GM18873 (cell line): Measurements from ENCODE around the gene PTPRF.

Source experiments
- ATAC-seq: cut with Tn5 transposase; IDR thresholded peaks from one replicate; pipeline ENCODE4 v1.9.1; 2021; ENCODE audit warnings: mild to moderate bottlenecking, moderate library complexity, moderate number of reproducible peaks; ENCODE audit not compliant: unreplicated experiment, low FRiP score

Gene PTPRF

DNA sequence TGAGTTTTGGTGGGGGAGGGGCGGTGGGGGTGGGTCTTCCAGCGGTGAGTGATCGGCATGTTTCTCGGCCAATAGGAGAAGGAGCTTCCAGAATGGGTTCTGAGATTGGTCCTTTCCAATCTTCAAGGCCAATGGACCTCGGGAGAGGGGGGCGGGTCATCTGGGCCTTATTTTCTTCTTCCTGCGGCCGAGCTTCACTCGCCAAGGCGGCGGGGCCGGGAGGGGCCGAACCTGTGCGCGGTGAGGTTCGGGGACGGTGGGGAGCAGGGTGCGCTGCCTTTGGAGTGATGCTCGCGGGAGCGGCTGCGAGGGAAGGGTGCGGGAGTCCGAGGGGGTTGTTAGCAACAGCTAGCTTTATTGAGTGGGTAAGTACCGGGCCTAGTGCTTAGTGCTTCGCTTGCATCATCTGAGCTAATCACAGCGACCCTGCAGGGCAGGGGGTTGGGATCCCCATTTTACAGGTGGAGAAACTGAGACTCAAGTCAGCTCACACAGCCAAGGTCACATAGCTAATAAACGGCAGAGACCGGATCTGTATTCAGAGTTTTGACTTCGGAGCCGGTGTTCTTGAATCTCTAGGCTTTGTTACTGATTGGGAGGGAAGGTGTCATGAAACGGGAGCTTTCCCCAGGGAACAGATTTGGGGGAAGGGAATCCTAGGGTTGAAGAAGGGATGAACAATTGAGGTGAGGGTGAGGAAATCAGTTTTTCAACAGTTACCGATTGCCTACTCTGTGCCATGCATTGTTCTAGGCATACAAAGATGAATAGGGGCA lies 119.8 kb downstream of the PTPRF start:
- peak; percentile 56 for ATAC-seq

DNA sequence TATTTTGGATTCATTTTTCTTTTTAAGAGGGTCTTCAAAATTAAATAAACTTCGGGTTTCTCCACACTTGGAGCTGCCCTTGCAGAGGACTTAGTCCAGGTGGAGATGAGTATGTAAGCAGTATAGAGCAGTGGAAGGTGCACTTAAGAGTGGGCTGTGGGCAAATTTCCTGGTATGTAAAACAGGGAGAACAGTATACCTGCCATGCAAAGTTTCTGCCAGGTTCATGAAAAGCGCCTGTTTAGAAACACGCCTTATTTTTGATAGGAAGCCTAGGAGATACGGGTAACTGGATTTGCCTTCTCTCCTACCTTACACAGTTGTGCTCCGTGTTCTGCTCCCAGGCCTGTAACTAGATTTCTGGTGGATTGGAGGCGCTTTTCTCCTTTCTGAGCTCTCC lies 120.5 kb downstream of the PTPRF start:
- no peak for ATAC-seq

DNA sequence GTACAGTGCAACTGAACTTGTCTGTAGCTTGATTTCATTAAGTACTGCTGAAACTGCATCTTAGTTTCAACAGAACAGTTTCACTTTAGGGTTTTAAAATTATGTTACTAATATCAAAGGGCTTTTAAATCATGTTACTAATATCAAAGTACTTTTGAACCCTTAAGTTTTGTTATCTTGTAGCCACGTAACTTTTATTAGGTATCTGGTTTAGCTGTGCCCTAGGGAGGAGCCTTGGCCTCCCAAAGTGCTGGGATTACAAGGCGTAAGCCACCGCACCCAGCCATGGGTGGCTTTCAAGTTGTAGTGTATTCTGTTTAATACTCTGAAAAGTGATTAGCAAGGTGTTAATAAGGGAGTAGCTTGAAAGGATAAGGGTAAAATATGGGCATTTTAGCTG lies 121.2 kb downstream of the PTPRF start:
- no peak for ATAC-seq

DNA sequence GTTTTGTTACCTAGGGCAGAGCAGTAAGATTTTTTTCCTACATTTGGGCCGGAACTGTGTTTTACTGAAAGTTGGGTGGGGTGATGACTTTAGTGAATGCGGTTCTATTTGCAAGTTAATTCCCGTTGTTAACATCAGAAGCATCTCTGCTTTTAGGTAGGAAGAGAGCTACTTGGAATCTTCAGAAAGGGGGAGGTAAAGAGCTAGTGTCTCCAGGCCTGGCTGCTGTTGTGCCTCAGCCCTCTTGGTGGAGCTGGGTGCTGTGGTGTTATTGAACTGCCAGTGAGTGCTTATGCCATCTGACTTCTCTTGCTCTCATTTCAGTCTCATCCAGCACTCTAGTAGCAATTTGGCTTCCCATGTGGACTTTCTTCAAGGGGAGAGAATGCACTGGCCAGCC lies 122.7 kb downstream of the PTPRF start:
- no peak for ATAC-seq

DNA sequence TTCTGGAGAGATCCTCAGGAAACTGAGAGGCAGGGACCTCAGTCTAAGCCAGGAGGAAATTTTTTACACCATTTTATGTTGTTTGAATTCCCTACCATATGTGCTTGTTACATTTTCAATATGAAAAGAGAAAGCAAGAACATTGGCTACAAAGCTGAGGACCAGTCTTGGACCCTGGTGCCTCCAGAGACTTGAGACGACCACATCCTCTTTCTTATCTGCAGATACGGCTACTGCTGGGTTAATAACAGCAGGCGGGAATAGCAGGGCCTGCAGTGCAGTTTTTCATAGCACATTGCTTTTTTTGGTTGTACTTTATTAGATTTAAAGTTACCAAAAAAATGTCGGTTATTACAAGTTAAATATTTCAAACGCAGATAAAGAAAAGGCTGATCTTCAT lies 123.2 kb downstream of the PTPRF start:
- no peak for ATAC-seq

DNA sequence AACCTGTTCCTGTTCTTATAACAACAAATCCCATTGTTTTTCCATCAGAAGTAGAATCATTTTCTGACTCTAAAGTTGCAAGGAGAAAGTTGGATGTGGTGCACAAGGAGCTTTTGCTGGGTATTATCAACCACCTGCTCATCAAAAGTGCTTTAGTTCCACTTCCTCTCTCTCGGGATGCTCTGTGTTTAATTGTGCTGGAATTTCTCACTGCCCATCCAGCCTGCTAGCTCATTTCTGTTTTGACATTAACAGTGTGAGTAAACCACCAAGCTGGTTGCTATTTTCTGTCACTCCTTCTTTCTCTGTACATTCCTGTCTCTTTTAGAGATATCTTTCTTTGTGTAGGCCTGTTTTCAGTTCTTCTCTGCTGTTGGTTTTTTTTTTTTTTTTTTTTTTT lies 125.3 kb downstream of the PTPRF start:
- ATAC-seq: no peak

DNA sequence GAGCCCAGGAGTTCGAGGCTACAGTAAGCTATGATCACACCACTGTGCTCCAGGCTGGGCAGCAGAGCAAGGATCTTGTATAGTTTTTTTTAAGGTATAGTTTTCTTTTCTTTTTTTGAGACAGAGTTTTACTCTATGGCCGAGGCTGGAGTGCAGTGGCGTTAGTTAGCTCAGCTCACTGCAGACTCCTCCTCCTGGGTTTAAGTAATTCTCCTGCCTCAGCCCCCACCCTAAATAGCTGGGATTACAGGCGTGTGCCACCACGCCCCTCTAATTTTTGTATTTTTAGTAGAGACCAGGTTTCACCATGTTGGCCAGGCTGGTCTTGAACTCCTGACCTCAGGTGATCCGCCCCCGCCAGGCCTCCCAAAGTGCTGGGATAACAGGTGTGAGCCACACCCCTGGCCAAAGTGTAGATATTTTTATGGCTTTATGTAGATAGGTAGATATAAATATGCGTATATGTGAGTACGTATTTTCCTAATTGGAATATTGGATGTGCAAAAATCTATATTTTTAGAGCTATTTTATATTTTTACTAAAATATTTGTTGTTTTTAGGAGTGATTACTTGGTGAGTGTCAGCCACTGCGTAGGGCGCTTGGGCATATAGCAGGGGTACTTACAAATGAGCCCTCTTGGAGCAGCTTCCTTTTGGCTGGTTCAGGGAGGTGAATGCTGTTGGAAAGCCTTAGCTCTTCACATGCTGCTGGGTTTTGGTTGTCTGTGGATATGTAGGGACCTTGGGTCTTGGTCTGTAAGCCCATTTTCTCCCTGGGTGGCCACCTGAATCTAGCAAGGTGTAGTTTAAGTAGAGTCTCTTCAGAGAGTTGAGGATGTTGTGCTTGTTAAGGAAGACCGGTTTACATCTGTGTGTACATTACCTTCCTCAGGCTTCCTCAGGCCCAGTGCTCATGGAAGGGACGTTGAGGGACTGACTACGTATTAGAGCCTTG lies 128.8 kb downstream of the PTPRF start:
- no peak for ATAC-seq

DNA sequence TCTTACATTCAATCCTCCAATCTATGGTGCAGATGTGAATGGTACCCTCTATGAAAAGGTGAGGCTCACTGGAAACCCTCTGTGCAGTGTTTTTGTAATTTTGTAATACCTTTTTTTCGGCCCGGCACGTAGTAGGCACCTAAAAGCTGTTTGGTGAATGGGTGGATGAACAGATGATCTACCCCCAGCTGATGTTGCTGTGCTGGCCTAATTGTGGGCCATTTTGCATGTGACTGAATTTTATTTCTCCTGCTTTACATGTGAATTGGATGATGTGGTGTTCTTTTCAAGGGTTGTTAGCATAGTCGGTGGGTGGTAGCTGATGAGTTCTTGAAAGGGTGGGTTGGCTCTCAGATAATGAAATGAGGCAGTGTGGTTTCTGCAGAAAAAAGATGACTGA lies 129.7 kb downstream of the PTPRF start:
- no peak for ATAC-seq

DNA sequence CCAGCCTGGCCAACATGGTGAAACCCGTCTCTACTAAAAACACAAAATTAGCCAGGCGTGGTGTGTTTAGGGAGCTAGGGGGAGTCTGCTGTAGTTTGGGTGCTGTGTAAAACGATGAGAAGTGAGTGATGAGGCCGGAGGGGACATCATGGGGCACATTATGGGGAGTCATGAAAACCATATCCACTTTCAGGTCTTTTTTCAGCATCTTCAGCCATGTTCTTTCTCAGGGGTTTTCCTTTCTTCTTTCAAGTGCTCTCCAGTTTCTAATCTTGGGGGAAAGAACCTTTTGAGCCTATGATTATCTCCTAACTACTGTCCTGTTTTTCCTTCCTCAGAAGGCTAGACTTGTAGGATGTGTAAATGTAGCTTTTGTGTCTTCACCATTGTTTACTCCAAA lies 133.7 kb downstream of the PTPRF start:
- ATAC-seq: no peak

DNA sequence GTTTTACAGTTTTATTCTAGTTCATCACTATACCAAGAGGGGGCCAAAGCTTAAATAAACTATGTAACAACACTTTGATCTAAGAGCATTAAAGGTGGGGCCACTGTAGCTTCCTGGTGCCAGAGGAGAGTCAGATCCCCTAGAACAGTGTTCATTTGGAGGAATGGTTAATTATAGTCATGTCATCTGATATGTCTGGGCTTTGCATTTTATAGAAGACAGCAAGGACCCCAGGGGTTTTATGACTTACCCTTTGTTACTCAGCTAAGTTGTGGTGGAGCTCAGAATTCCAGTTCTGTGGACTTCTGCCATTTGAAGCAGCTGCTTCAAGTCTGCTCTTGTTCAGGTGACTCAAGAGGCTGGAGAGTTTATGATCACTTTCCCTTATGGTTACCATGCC lies 135.9 kb downstream of the PTPRF start:
- no peak for ATAC-seq

DNA sequence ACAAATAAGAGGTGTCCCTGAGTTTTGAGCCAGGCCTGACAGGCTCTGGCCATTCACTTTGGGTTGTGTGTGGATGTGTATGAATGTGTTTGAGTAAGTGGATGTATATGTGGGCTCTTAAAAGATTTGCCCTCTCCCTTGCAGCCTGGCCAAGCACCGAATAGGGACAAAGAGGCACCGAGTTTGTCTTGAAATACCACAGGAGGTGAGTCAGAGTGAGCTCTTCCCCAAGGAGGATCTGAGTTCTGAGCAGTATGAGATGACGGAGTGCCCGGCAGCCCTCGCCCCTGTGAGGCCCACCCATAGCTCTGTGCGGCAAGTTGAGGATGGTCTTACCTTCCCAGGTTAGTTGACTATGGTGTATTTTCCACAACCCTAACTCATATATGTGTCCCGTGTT lies 138.3 kb downstream of the PTPRF start:
- no peak for ATAC-seq

DNA sequence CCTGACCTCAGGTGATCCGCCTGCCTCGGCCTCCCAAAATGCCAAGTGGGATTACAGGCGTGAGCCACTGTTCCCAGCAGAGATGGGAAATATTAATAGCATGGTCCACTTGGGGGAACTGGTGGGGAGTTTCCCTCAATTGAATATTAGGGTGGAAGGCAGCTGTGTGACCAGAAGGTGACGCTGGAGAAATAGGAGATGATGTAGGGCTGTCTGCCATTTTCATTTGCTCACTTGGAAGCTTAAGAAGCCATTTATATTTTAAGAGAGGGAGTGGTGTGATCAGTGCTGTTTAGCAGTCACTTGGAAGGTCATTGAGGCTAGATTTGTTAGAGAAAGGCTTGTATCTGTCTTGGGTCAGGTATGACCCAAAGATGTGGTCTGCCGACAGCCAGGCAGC lies 139.2 kb downstream of the PTPRF start:
- no peak for ATAC-seq

DNA sequence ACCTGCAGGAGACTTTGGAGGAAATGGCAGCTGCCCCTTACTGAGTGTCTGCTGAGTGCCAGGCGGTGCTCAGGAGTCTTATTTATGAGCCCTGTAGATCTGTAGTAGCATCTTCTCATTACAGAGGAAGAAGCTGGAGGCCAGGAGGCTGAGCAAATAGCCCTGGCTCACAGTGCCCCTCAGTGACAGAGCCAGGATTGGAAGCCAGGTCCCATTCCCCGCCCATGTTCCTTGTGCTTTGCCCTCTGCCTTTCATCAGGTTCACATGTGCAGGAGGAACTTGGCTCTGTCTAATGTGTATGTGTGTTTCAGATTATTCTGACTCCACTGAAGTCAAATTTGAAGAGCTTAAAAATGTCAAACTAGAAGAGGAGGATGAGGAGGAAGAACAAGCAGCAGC lies 140.5 kb downstream of the PTPRF start:
- ATAC-seq: no peak

DNA sequence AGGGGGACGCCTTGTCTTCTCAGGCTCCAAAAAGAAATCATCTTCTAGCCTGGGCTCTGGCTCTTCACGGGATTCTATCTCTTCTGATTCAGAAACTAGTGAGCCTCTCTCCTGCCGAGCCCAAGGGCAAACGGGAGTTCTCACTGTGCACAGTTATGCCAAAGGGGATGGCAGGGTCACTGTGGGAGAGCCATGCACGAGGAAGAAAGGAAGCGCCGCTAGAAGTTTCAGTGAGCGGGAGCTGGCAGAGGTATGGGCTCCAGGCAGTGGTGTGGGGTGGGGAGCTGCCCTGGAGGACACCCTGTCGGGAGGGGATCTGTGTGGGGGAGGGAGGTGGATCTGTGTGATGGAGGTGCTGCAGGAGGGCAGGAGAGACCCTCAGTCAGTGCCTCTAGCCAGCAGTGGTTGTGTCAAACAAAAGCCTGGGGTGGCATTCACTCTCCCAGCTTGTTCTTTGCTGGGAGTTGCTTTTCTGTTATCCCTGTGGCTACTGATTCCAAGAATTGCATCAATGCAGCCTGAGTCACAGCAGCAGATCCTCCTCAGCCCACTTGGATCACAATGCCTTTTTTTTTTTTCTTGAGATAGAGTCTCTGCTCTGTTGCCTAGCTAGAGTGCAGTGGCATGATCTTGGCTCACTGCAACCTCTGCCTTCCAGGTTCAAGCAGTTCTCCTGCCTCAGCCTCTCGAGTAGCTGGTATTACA lies 141.1 kb downstream of the PTPRF start:
- no peak for ATAC-seq

DNA sequence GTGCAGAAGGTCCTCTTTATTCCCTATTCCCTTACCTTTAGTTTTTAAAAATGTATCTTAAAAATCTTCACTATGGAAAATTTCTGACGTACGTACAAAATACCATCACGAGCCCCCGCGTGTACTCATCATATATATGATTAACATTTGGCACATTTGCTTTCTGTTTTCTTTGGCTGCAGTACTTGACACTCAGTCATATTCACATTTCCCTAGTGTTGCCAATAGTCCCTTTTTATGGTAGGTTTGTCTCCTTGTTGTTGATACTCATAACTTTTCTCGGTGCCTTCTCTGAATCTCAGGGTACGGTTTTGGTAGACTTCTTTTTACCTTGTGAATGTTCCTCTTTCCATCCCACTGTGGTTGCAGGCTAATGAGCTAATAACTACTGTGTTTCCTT lies 142.6 kb downstream of the PTPRF start:
- no peak for ATAC-seq
